Activated B cell treated with CpG ODN at 0.5 μM for 24 hours (primary cell): Measurements from ENCODE around the gene ATP8A1. TPM values are rescaled to one million over a fixed set of nuclear protein-coding genes. Genes with fewer than 3 reads are reported as not detected.

Experiments used
- ATAC-seq: fragments of 200-7000 bp; cut with Tn5 transposase; one replicate; pipeline ENCODE4 v1.10.0; 2021; ENCODE audit warnings: low read depth, mild to moderate bottlenecking, moderate library complexity
- CTCF ChIA-PET: fragments of 350-600 bp; sonication (Branson Sonifier 250); formaldehyde crosslinking; loops from one replicate; lab custom pipeline; 2021; ENCODE audit warnings: antibody characterized with exemption; lab: Charles Lee
- POLR2A ChIA-PET: fragments of 350-600 bp; sonication (Branson Sonifier 250); formaldehyde crosslinking; loops from one replicate; lab custom pipeline; 2021; ENCODE audit warnings: antibody characterized with exemption; lab: Charles Lee
- DNase-seq: peaks from one replicate; pipeline ENCODE4 v3.0.0; 2022
- H3K27ac Mint-ChIP-seq: one replicate; pipeline ENCODE4 v1.8.0; 2020; ENCODE audit warnings: mixed read lengths
- H3K27me3 Mint-ChIP-seq: one replicate; pipeline ENCODE4 v1.8.0; 2021; ENCODE audit warnings: mixed read lengths
- H3K36me3 Mint-ChIP-seq: one replicate; pipeline ENCODE4 v1.8.0; 2021; ENCODE audit warnings: low read depth, mixed read lengths
- H3K4me1 Mint-ChIP-seq: one replicate; pipeline ENCODE4 v1.8.0; 2021; ENCODE audit warnings: mixed read lengths
- H3K4me3 Mint-ChIP-seq: one replicate; pipeline ENCODE4 v1.8.0; 2020; ENCODE audit warnings: mild to moderate bottlenecking, mixed read lengths
- H3K9me3 Mint-ChIP-seq: one replicate; pipeline ENCODE4 v1.8.0; 2020; ENCODE audit warnings: mixed read lengths
- CTCF ChIP-seq: fragments of 200-600 bp; IDR thresholded peaks from one replicate; pipeline ENCODE4 v1.8.0; 2022; ENCODE audit warnings: antibody characterized with exemption, mild to moderate bottlenecking
- intact Hi-C: fragments of 100-400 bp; cut with micrococcal nuclease; formaldehyde crosslinking; loops from one replicate; pipeline ENCODE4 v1.15.1; 2024
- total RNA-seq: library from RNA; stranded (reverse); gene quantifications from 2 replicates; pipeline ENCODE4 v1.2.3, GENCODE V29; 2022

ATP8A1 gene
- total RNA-seq, 1 donor from 2014 or later = 35.6 TPM

- intact Hi-C loops = no loop called here
- Mint-ChIP-seq H3K9me3 (no peaks in the 10 kb centered on the region), H3K27ac (peak overlapping the region; percentile 92), H3K4me3 (no peak overlapping the region), H3K27me3 (no peaks in the 10 kb centered on the region), H3K36me3 (no peaks in the 10 kb centered on the region), H3K4me1 (peaks cover 94% of the 10 kb centered on the region)
- TF ChIP-seq CTCF = no peak
- POLR2A ChIA-PET = interaction anchor here (1.0 to 4.0 kb wide), 5 partner anchors 9 to 22 kb away, joined by 3 to 24 read pairs (median 18); partner anchors contain the start of gene ATP8A1
- DNase-seq (no peak), ATAC-seq (no peak)
- CTCF ChIA-PET = interaction anchor here (2.4 to 3.4 kb wide), 2 partner anchors 9 to 20 kb away, joined by 7 to 17 read pairs; partner anchors contain the start of gene ATP8A1
Observed at GRCh38 chr4:42637104-42637503, 19.8 kb downstream of the ATP8A1 start.

GRCh38 chr4:42636645-42636949, 20.3 kb downstream of the ATP8A1 start:
- CTCF ChIA-PET = interaction anchor here (3.4 kb wide), 1 partner anchor 20 kb away, joined by 17 read pairs; the partner anchor contains the start of gene ATP8A1
- intact Hi-C loops = no loop called here
- Mint-ChIP-seq H3K4me1 (peaks cover 94% of the 10 kb centered on the region), H3K27ac (peak overlapping the region; percentile 92), H3K4me3 (peak overlapping the region; percentile 58), H3K36me3 (no peaks in the 10 kb centered on the region), H3K27me3 (no peaks in the 10 kb centered on the region), H3K9me3 (no peaks in the 10 kb centered on the region)
- no peak for ATAC-seq
- POLR2A ChIA-PET = interaction anchor here (0.7 to 4.0 kb wide), 7 partner anchors 9 to 36 kb away, joined by 3 to 24 read pairs (median 3); partner anchors contain the start of gene ATP8A1
- no peak for DNase-seq
- TF ChIP-seq CTCF = no peak

GRCh38 chr4:42633605-42634388, 23.1 kb downstream of the ATP8A1 start:
- no peak for TF ChIP-seq CTCF
- H3K4me3 Mint-ChIP-seq = no peak overlapping the region
- peak overlapping the region; percentile 82 for H3K27ac Mint-ChIP-seq
- H3K27me3 Mint-ChIP-seq = no peaks in the 10 kb centered on the region
- intact Hi-C loops = no loop called here
- POLR2A ChIA-PET = interaction anchor here (3.6 kb wide), 1 partner anchor 23 kb away, joined by 47 read pairs; the partner anchor contains the start of gene ATP8A1
- H3K36me3 Mint-ChIP-seq = no peaks in the 10 kb centered on the region
- H3K9me3 Mint-ChIP-seq = no peaks in the 10 kb centered on the region
- CTCF ChIA-PET = no interaction called here
- ATAC-seq = no peak
- peaks cover 89% of the 10 kb centered on the region for H3K4me1 Mint-ChIP-seq
- DNase-seq = no peak

- peak; percentile 38 for ATAC-seq
- intact Hi-C loops = loop anchor here (1.0 kb wide), 1 partner anchor 24 kb away; the partner anchor contains the start of gene ATP8A1
- no peak for TF ChIP-seq CTCF
- Mint-ChIP-seq H3K27ac (peak overlapping the region; percentile 82), H3K27me3 (no peaks in the 10 kb centered on the region), H3K36me3 (no peaks in the 10 kb centered on the region), H3K9me3 (no peaks in the 10 kb centered on the region), H3K4me1 (peaks cover 89% of the 10 kb centered on the region), H3K4me3 (peak overlapping the region; percentile 8)
- ChIA-PET POLR2A (interaction anchor here (1.3 to 3.6 kb wide), 3 partner anchors 11 to 24 kb away, joined by 5 to 47 read pairs (median 6); partner anchors contain the start of gene ATP8A1), CTCF (interaction anchor here (1.0 to 1.2 kb wide), 2 partner anchors 12 to 24 kb away, joined by 3 to 4 read pairs; partner anchors contain the start of gene ATP8A1)
- DNase-seq = no peak
Observed at GRCh38 chr4:42632653-42633382, 24.1 kb downstream of the ATP8A1 start.
